Spleen (tissue), 11 donors: ENCODE results near the gene MRPL19. TPM values are rescaled to one million over a fixed set of nuclear protein-coding genes. Genes with fewer than 3 reads are reported as not detected.

Source experiments
- DNase-seq: peaks from one replicate; pipeline ENCODE4 v3.0.0-alpha.2; 2020
- H3K27ac ChIP-seq, 8 donors: fragments of 200-600 bp; sonication (generic) in 7 of 8; 1 replicate in 4 of 8; 2 replicates in 4 of 8; pipeline versions ENCODE4 v1.5.0 to v1.8.0; 2016 to 2021; ENCODE audit warnings: inconsistent platforms in 4 of 8, mild to moderate bottlenecking in 4 of 8, moderate library complexity in 1 of 8
- H3K27me3 ChIP-seq, 7 donors: fragments of 200-600 bp; sonication (generic) in 6 of 7; replicated peaks in 1 of 7; 1 replicate in 4 of 7; 2 replicates in 3 of 7; pipeline versions ENCODE4 v1.5.0 to v1.8.0; 2016 to 2021; ENCODE audit warnings: inconsistent platforms in 3 of 7, mild to moderate bottlenecking in 1 of 7
- H3K36me3 ChIP-seq, 6 donors: fragments of 200-600 bp; sonication (generic) in 5 of 6; 1 replicate in 4 of 6; 2 replicates in 2 of 6; pipeline versions ENCODE4 v1.5.0 to v1.8.0; 2016 to 2021; ENCODE audit warnings: inconsistent platforms in 2 of 6
- H3K4me1 ChIP-seq, 6 donors: fragments of 200-600 bp; sonication (generic) in 5 of 6; 1 replicate in 3 of 6; 2 replicates in 3 of 6; pipeline versions ENCODE4 v1.5.0 to v1.8.0; 2016 to 2021; ENCODE audit warnings: inconsistent platforms in 3 of 6
- H3K4me3 ChIP-seq, 8 donors: fragments of 200-600 bp; sonication (generic) in 7 of 8; 1 replicate in 4 of 8; 2 replicates in 4 of 8; pipeline versions ENCODE4 v1.5.0 to v1.8.0; 2016 to 2021; ENCODE audit warnings: inconsistent platforms in 4 of 8, mild to moderate bottlenecking in 4 of 8, moderate library complexity in 2 of 8
- H3K9me3 ChIP-seq, 8 donors: fragments of 200-600 bp; sonication (generic) in 7 of 8; 1 replicate in 4 of 8; 2 replicates in 4 of 8; pipeline versions ENCODE4 v1.5.0 to v1.8.0; 2016 to 2021; ENCODE audit warnings: inconsistent platforms in 4 of 8
- CTCF ChIP-seq, 11 experiments: fragments of 200-600 bp in 7 of 11; fragments of 450-650 bp in 4 of 11; sonication (generic) in 4 of 11; IDR thresholded peaks in 8 of 11; conservative IDR thresholded peaks in 3 of 11; 1 replicate in 7 of 11; 2 replicates in 4 of 11; pipeline versions ENCODE4 v1.4.0 to v1.8.0; 2016 to 2021; ENCODE audit warnings: antibody characterized with exemption in 11 of 11, inconsistent platforms in 4 of 11, mild to moderate bottlenecking in 1 of 11
- POLR2A ChIP-seq, 3 donors: fragments of 450-650 bp; IDR thresholded peaks; one replicate each; pipeline ENCODE4 v1.5.1; 2017; ENCODE audit warnings: antibody characterized with exemption in 3 of 3, mild to moderate bottlenecking in 1 of 3
- POLR2AphosphoS5 ChIP-seq, 3 donors: sonication (generic); formaldehyde crosslinking; IDR thresholded peaks; one replicate each; pipeline ENCODE4 v1.5.1; 2017; ENCODE audit warnings: antibody characterized with exemption in 3 of 3
- WGBS, 5 donors: extraction: QIAGEN DNeasy Blood & Tissue Kit in 3 of 5; methylation state at CpG; one replicate each; pipeline versions ENCODE4 v1.1.5 to v1.1.7; 2013 to 2018; 5-methylcytosine and 5-hydroxymethylcytosine counted together
- intact Hi-C: fragments of 100-400 bp; cut with DNase I; formaldehyde crosslinking; loops from one replicate; pipeline ENCODE4 v1.15.0; 2023; ENCODE audit warnings: low total_unique reads
- polyA plus RNA-seq, 3 donors: library from polyadenylated mRNA; stranded (reverse); fragments of 200-250 nt; gene quantifications; one replicate each; pipeline ENCODE4 v1.2.1, GENCODE V29; 2013
- total RNA-seq, 7 donors: library from RNA; depleted of rRNA in 3 of 7; stranded (reverse); fragments of >200 nt in 3 of 7; fragmentation: NEBNext Ultra II Directional in 4 of 7; extraction: Animal tissue kit (Norgen Biotek cat#: 25700) in 4 of 7; gene quantifications; one replicate each; pipeline versions ENCODE4 v1.1.0 to v1.2.1, GENCODE V29; 2016 to 2021
- donor health status: healthy with polysubstance abuse.
- donor health status: DM: no; HTN: no; CAD: no; lungs with moderate emphysema.
- donor health status: DM: no; HTN: no; CAD: no.
- donor health status: Bipolar disorder and iron deficiency.
- donor health status: healthy.
- donor health status: DM: no; HTN: no; CAD: no.
- donor health status: DM: yes; HTN: yes; CAD: no.

The MRPL19 gene
- total and polyA plus RNA-seq, 10 donors = 11.5 to 39.6 (median 31.8) TPM

- 88 to 95% (median 93%) methylated on average over 5 of the region's 5 CpGs for WGBS, 5 donors
- Histone ChIP-seq H3K9me3 (peaks cover 0 to 8% (median 0%) of the 10 kb centered on the region in 8 donors), H3K4me1 (peaks cover 0 to under 1% (median 0%) of the 10 kb centered on the region in 6 donors), H3K4me3 (no peak overlapping the region), H3K36me3 (no peaks in the 10 kb centered on the region), H3K27ac (no peak overlapping the region), H3K27me3 (peaks cover 0 to 15% (median 7%) of the 10 kb centered on the region in 7 donors)
- intact Hi-C loops = no loop called here
- TF ChIP-seq POLR2AphosphoS5 (IDR thresholded peaks at IDR 0.05) = no peak
- TF ChIP-seq CTCF (IDR thresholded peaks at IDR 0.05 in 8 of 11, conservative IDR thresholded peaks at IDR 0.05 in 3 of 11) = no peak
- no peak for TF ChIP-seq POLR2A (IDR thresholded peaks at IDR 0.05)
- DNase-seq = no peak
These were observed 32.4 kb upstream of the MRPL19 start for GRCh38 chr2:75614162-75614651.

GRCh38 chr2:75616406-75616805 lies 30.2 kb upstream of the MRPL19 start:
- H3K9me3 ChIP-seq = peaks cover 0 to 8% (median 0%) of the 10 kb centered on the region in 8 donors
- DNase-seq = no peak
- no peaks in the 10 kb centered on the region for H3K27me3 ChIP-seq
- no peaks in the 10 kb centered on the region for H3K4me1 ChIP-seq
- H3K4me3 ChIP-seq = no peak overlapping the region
- 90 to 100% (median 94%) methylated on average over 4 of the region's 4 CpGs for WGBS, 5 donors
- no peaks in the 10 kb centered on the region for H3K36me3 ChIP-seq
- TF ChIP-seq POLR2A (IDR thresholded peaks at IDR 0.05) (no peak), CTCF (IDR thresholded peaks at IDR 0.05 in 8 of 11, conservative IDR thresholded peaks at IDR 0.05 in 3 of 11) (no peak), POLR2AphosphoS5 (IDR thresholded peaks at IDR 0.05) (no peak)
- H3K27ac ChIP-seq = no peak overlapping the region
- intact Hi-C loops = no loop called here

GRCh38 chr2:75616933-75617332 lies 29.6 kb upstream of the MRPL19 start:
- H3K4me3 ChIP-seq = no peak overlapping the region
- no peak for DNase-seq
- no peaks in the 10 kb centered on the region for H3K36me3 ChIP-seq
- H3K4me1 ChIP-seq = no peaks in the 10 kb centered on the region
- no peak for TF ChIP-seq POLR2AphosphoS5 (IDR thresholded peaks at IDR 0.05)
- TF ChIP-seq CTCF (IDR thresholded peaks at IDR 0.05 in 8 of 11, conservative IDR thresholded peaks at IDR 0.05 in 3 of 11) = no peak
- TF ChIP-seq POLR2A (IDR thresholded peaks at IDR 0.05) = no peak
- H3K27me3 ChIP-seq = peaks cover 0 to 3% (median 0%) of the 10 kb centered on the region in 7 donors
- H3K9me3 ChIP-seq = peaks cover 0 to 8% (median 0%) of the 10 kb centered on the region in 8 donors
- no peak overlapping the region for H3K27ac ChIP-seq
- WGBS, 5 donors = 88 to 94% (median 90%) methylated on average over 3 of the region's 3 CpGs
- intact Hi-C loops = no loop called here

GRCh38 chr2:75619956-75620740 lies 26.4 kb upstream of the MRPL19 start:
- DNase-seq = no peak
- intact Hi-C loops = loop anchor here (10.0 kb wide), 1 partner anchor 695 kb away; no protein-coding TSS in a partner anchor
- Histone ChIP-seq H3K4me3 (no peak overlapping the region), H3K9me3 (peaks cover 0 to 8% (median 0%) of the 10 kb centered on the region in 8 donors), H3K36me3 (no peaks in the 10 kb centered on the region), H3K27me3 (peaks cover 0 to 11% (median 0%) of the 10 kb centered on the region in 7 donors), H3K27ac (no peak overlapping the region), H3K4me1 (no peaks in the 10 kb centered on the region)
- WGBS, 5 donors = 82 to 92% (median 83%) methylated on average over 4 of the region's 4 CpGs
- no peak for TF ChIP-seq POLR2AphosphoS5 (IDR thresholded peaks at IDR 0.05)
- TF ChIP-seq POLR2A (IDR thresholded peaks at IDR 0.05) = no peak
- no peak for TF ChIP-seq CTCF (IDR thresholded peaks at IDR 0.05 in 8 of 11, conservative IDR thresholded peaks at IDR 0.05 in 3 of 11)
